SU-DHL-6 (cell line): ENCODE measurements around the gene NR2F6.
A peak's percentile ranks its signal among the peaks of the same experiment; 100 is the strongest.

Source experiments
- H2AFZ ChIP-seq: fragments of 200-600 bp; sonication (generic); 2 replicates; pipeline ENCODE4 v1.6.1; 2014; ENCODE audit warnings: low read depth, mild to moderate bottlenecking, moderate library complexity, mixed read lengths, antibody characterized with exemption, low read length; ENCODE audit not compliant: severe bottlenecking
- H3F3A ChIP-seq: fragments of 200-600 bp; shearing (Covaris generic); 2 replicates; pipeline ENCODE4 v1.6.0; 2016; ENCODE audit warnings: antibody characterized with exemption, mild to moderate bottlenecking; ENCODE audit not compliant: insufficient read depth
- H3K27ac ChIP-seq: fragments of 200-600 bp; sonication (generic); 2 replicates; pipeline ENCODE4 v1.5.1; 2016; ENCODE audit warnings: low read depth, mild to moderate bottlenecking, low read length, moderate library complexity, mixed read lengths
- H3K27me3 ChIP-seq: fragments of 200-600 bp; sonication (generic), shearing (Covaris generic); 2 replicates; pipeline ENCODE4 v1.6.0; 2014; ENCODE audit warnings: mild to moderate bottlenecking, low read length
- H3K36me3 ChIP-seq: fragments of 200-600 bp; sonication (generic); 2 replicates; pipeline ENCODE4 v1.6.1; 2014; ENCODE audit warnings: mild to moderate bottlenecking, low read length, mixed read lengths
- H3K4me2 ChIP-seq: fragments of 300-600, 200-600 bp; shearing (Covaris generic), sonication (generic); 2 replicates; pipeline ENCODE4 v1.6.0; 2014; ENCODE audit warnings: low read length, low read depth, mild to moderate bottlenecking; ENCODE audit not compliant: poor library complexity, severe bottlenecking
- H3K4me3 ChIP-seq: fragments of 200-600 bp; sonication (generic); 2 replicates; pipeline ENCODE4 v1.5.1; 2014; ENCODE audit warnings: antibody characterized with exemption, low read length, mild to moderate bottlenecking, mixed read lengths; ENCODE audit not compliant: insufficient read depth, poor library complexity, severe bottlenecking
- H3K79me2 ChIP-seq: fragments of 200-600 bp; sonication (generic); 2 replicates; pipeline ENCODE4 v1.6.1; 2014; ENCODE audit warnings: mild to moderate bottlenecking, low read length, moderate library complexity; ENCODE audit not compliant: insufficient read depth
- H3K9ac ChIP-seq: fragments of 200-600 bp; sonication (generic); 2 replicates; pipeline ENCODE4 v1.7.0; 2014; ENCODE audit warnings: mild to moderate bottlenecking, low read length
- H3K9me2 ChIP-seq: fragments of 200-600 bp; sonication (generic); replicated peaks from 2 replicates; pipeline ENCODE4 v1.6.1; 2014; ENCODE audit warnings: low read length; ENCODE audit not compliant: insufficient read depth
- H3K9me3 ChIP-seq: fragments of 200-600 bp; sonication (generic); 2 replicates; pipeline ENCODE4 v1.6.1; 2014; ENCODE audit warnings: low read length, mixed read lengths; ENCODE audit not compliant: insufficient read depth
- H4K20me1 ChIP-seq: fragments of 200-600 bp; sonication (generic); 2 replicates; pipeline ENCODE4 v1.6.1; 2014; ENCODE audit warnings: low read depth, mild to moderate bottlenecking, antibody characterized with exemption, low read length, moderate library complexity, mixed read lengths
- EZH2phosphoT487 ChIP-seq: fragments of 200-600 bp; sonication (generic), shearing (Covaris generic); conservative IDR thresholded peaks from 2 replicates; pipeline ENCODE4 v1.6.1; 2018; ENCODE audit warnings: mild to moderate bottlenecking, antibody characterized with exemption, low read length, moderate library complexity, mixed read lengths
- TF ChIP-seq, protein P1 (sequence below): fragments of 200-600 bp; sonication (generic); IDR thresholded peaks from one replicate; pipeline ENCODE4 v1.5.1; 2017; ENCODE audit warnings: antibody characterized with exemption, mild to moderate bottlenecking, low read length, moderate library complexity; ENCODE audit not compliant: insufficient read depth, poor library complexity, severe bottlenecking

NR2F6 gene

DNA sequence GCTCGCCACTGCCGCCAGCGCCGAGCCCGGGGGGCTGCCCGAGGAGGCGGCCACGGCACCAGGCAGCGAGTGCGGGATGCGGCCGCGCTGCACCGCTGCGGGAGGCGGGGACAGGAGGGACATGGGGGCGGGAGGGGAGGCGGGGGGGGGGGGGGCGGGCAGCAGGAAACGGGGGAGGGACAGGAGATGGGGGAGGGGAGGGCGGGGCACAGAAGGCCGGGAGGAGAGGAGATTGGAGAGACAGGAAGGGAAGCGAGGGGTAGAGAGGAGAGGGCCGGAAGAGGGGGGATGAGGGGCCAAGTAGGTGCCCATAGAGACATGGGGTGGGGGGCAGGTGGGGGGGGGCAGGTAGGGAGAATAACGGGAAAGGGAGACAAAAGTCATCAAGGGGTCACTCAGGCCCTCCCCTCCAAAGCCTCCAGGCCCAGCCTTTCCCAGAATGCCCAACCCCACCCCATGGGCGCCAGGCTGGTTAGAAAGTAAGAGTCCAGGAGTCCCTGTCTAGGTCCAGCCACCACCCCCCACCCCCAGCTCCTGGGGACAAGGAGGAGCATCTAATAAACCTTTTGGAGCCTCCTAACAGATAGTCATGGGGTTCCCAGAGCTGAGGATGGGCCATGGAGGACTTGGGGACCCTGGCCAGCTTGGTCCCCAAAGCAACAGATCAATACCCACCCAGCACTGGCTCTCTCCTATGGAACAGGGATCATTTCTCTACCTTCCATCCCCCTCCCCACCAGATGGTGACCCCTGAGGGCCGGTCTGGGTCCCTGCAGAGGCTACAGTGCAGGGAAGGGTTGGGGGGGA lies 9.5 kb downstream of the NR2F6 start:
- Histone ChIP-seq H3K9me3 (no peaks in the 10 kb centered on the region), H3K36me3 (no peaks in the 10 kb centered on the region), H3K27ac (no peak overlapping the region), H3K4me2 (peak overlapping the region; percentile 87), H4K20me1 (no peaks in the 10 kb centered on the region), H3K79me2 (no peaks in the 10 kb centered on the region), H3K4me3 (peak overlapping the region; percentile 49), H3K27me3 (no peaks in the 10 kb centered on the region), H3K9ac (peak overlapping the region; percentile 66), H3K9me2 (no peaks in the 10 kb centered on the region), H3F3A (0 out of 2 replicates have a peak, but pooled peaks cover 10% of the 10 kb centered on the region), H2AFZ (peak overlapping the region; percentile 78)
- TF ChIP-seq, protein P1, sequence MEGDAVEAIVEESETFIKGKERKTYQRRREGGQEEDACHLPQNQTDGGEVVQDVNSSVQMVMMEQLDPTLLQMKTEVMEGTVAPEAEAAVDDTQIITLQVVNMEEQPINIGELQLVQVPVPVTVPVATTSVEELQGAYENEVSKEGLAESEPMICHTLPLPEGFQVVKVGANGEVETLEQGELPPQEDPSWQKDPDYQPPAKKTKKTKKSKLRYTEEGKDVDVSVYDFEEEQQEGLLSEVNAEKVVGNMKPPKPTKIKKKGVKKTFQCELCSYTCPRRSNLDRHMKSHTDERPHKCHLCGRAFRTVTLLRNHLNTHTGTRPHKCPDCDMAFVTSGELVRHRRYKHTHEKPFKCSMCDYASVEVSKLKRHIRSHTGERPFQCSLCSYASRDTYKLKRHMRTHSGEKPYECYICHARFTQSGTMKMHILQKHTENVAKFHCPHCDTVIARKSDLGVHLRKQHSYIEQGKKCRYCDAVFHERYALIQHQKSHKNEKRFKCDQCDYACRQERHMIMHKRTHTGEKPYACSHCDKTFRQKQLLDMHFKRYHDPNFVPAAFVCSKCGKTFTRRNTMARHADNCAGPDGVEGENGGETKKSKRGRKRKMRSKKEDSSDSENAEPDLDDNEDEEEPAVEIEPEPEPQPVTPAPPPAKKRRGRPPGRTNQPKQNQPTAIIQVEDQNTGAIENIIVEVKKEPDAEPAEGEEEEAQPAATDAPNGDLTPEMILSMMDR: no peak
- no peak for TF ChIP-seq EZH2phosphoT487

DNA sequence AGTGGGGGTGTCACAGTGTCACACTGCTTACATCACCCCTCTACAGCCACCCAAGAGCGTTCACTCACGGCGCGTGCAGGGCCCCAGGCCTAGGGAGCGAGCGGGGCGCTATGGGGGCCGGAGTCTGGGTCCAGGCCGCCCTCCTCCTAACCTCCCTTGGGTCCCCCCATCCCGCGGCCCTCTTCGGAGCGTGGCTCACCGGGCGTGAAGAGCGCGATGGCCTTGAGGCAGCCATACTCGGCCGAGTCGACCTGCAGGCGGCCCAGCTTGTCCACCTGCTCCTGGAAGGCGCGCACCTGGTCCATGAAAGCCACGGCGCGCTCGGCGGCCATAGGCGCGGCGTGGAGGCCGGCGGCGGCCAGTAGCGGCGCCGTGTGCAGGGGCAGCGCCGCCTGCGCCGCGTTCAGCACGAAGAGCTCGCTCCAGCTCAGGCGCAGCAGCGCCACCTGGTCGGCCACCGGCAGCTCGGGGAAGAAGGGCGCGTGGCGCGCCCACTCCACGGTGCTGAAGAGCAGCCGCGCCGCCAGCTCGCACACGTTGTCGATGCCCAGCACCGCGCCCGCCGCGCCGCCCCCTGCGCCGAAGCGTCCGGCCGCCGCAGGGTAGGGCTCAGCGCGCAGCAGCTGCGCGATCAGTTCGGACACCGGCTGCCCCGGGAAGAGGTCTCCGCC lies 10.3 kb downstream of the NR2F6 start:
- peak overlapping the region; percentile 78 for H2AFZ ChIP-seq
- no peaks in the 10 kb centered on the region for H3K9me2 ChIP-seq
- no peaks in the 10 kb centered on the region for H3K79me2 ChIP-seq
- no peaks in the 10 kb centered on the region for H3K27me3 ChIP-seq
- H3K9ac ChIP-seq: peak overlapping the region; percentile 66
- peak overlapping the region; percentile 49 for H3K4me3 ChIP-seq
- H3F3A ChIP-seq: 0 out of 2 replicates have a peak, but pooled peaks cover 10% of the 10 kb centered on the region
- H3K27ac ChIP-seq: peak overlapping the region; percentile 30; the same call in 1 of the 2 replicates
- H4K20me1 ChIP-seq: no peaks in the 10 kb centered on the region
- no peaks in the 10 kb centered on the region for H3K36me3 ChIP-seq
- H3K9me3 ChIP-seq: no peaks in the 10 kb centered on the region
- H3K4me2 ChIP-seq: peak overlapping the region; percentile 87
- no peak for TF ChIP-seq EZH2phosphoT487
- TF ChIP-seq, protein P1: peak; percentile 49

DNA sequence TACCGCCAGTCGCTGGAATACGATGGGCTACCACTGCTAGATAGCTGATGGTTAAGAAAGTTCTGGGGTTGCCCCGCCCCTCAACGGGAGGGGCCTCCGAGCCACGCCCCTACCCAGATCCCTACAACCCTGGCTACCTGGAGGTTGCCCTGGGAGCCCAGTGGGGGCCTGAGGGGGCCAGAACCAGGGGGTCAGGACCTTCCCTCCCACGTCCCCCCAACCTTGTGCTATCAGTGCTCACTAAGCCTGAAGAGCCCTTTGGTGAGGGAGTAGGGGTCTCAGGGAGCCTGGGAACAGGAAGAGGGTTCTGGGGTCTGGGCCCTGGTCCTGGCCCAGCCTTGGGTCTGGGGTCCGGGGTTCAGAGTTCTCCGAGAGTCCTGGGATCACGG lies 10.8 kb downstream of the NR2F6 start:
- H3K79me2 ChIP-seq: no peaks in the 10 kb centered on the region
- 0 out of 2 replicates have a peak, but pooled peaks cover 10% of the 10 kb centered on the region for H3F3A ChIP-seq
- peak overlapping the region; percentile 49 for H3K4me3 ChIP-seq
- peak overlapping the region; percentile 87 for H3K4me2 ChIP-seq
- H3K27ac ChIP-seq: 0 out of 2 replicates have a peak overlapping the region, but pooled peaks have one; percentile 30
- no peaks in the 10 kb centered on the region for H4K20me1 ChIP-seq
- peak overlapping the region; percentile 66 for H3K9ac ChIP-seq
- no peaks in the 10 kb centered on the region for H3K36me3 ChIP-seq
- H2AFZ ChIP-seq: peak overlapping the region; percentile 78
- no peaks in the 10 kb centered on the region for H3K9me2 ChIP-seq
- TF ChIP-seq, protein P1: no peak
- no peak for TF ChIP-seq EZH2phosphoT487
- H3K9me3 ChIP-seq: no peaks in the 10 kb centered on the region
- H3K27me3 ChIP-seq: no peaks in the 10 kb centered on the region
